Epithelial cell of prostate (primary cell): ENCODE measurements around the gene JADE2.
"Not testable (repeated sequence)": the region's sequence is repeated elsewhere in the genome, so short reads cannot be mapped to it uniquely, and the experiment has no call there.

ENCODE experiments used
- DNase-seq: peaks from one replicate; pipeline ENCODE4 v3.0.0-alpha.2; 2011; ENCODE audit warnings: low read depth, low spot score
- H3K27ac ChIP-seq: fragments of 450-650 bp; 2 replicates; pipeline ENCODE4 v1.5.1; 2017; ENCODE audit warnings: mild to moderate bottlenecking

JADE2 gene

DNA sequence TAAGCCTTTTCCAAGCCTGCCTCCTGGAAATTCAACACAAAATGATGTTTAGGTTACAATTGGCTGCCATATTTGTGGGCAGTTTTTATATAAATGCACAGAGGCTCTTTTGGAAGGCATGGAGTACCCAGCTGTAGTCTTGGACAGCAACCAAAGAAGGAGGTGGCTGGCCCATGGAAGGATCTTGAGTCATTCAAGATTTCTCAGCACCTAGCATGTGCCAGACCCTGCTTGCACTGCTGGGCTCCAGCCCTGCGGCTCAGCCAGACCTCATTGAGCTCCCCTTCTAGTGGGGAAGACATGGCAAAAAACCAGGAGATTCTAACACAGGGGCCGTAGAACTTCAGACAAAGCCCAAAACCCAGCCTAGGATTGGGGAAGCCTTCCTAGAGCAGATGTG, 22.1 kb downstream of the JADE2 start:
- no peak for DNase-seq
- H3K27ac ChIP-seq = no peak overlapping the region

DNA sequence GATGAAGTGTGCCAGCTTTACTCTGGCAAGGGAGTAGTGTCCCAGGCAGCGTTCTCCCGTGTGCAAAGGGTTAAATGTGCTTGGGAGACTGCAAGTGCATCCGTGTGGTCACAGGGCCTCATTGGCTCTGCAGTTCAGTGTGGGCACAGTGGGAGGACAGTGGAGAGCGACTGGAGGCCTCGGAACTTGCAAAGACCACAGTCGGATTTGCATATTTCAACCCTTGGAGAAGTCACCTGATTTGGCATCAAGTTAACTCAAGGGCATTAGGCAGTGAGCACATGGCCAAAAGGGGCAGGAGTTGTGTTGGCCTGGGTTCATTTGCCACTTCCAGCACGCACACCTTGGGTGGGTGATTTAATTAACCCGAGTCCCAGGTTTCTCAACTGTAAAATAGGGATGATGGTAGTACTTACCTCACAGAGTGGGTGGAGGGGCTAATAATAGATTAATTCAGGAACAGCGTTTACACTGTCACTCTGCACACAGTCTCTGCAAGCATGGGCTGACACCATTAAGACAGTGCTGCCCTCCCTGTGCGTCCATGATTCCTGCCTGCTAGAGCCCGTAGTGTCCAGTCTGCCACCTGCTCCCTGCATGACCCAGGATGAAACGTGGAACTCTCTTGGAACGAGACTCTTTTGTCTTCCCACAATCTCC, 22.7 kb downstream of the JADE2 start:
- no peak for DNase-seq
- H3K27ac ChIP-seq = no peak overlapping the region

DNA sequence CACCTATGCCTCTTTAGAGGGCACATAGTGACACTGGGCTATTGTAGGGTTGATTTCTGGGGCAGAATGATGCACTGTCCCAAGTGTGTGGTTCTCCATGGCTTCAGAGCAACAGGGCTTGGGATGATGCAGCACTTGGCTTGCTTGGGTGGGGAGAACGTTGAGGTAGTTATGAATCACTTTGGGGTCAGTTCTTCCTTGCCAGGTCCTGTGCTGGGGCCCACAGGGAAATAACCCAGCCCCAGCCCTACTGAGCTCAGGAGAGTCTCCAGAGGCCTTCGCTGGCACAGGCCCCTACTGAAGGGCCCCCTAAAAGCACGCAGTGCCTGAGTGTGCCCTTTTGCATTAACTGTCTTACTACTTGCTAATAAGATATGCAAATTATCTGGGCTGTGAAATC, 24.2 kb downstream of the JADE2 start:
- no peak for DNase-seq
- no peak overlapping the region for H3K27ac ChIP-seq

- no peak for DNase-seq
- no peak overlapping the region for H3K27ac ChIP-seq
These were observed 25.1 kb downstream of the JADE2 start for GRCh38 chr5:134550271-134551214.

- no peak for DNase-seq
- H3K27ac ChIP-seq = peak overlapping the region; percentile 67
These were observed 26.4 kb downstream of the JADE2 start for GRCh38 chr5:134551901-134552300.

- DNase-seq = peak; percentile 55
- peak overlapping the region; percentile 67 for H3K27ac ChIP-seq
These were observed 26.8 kb downstream of the JADE2 start for GRCh38 chr5:134552301-134552700.

- H3K27ac ChIP-seq = peak overlapping the region; percentile 67
- not testable (repeated sequence) for DNase-seq
These were observed 27.2 kb downstream of the JADE2 start for GRCh38 chr5:134552716-134553115.

GRCh38 chr5:134553821-134554267, 28.4 kb downstream of the JADE2 start:
- no peak for DNase-seq
- H3K27ac ChIP-seq = no peak overlapping the region

GRCh38 chr5:134554319-134555222, 29.1 kb downstream of the JADE2 start:
- no peak overlapping the region for H3K27ac ChIP-seq
- peak; percentile 52 for DNase-seq

DNA sequence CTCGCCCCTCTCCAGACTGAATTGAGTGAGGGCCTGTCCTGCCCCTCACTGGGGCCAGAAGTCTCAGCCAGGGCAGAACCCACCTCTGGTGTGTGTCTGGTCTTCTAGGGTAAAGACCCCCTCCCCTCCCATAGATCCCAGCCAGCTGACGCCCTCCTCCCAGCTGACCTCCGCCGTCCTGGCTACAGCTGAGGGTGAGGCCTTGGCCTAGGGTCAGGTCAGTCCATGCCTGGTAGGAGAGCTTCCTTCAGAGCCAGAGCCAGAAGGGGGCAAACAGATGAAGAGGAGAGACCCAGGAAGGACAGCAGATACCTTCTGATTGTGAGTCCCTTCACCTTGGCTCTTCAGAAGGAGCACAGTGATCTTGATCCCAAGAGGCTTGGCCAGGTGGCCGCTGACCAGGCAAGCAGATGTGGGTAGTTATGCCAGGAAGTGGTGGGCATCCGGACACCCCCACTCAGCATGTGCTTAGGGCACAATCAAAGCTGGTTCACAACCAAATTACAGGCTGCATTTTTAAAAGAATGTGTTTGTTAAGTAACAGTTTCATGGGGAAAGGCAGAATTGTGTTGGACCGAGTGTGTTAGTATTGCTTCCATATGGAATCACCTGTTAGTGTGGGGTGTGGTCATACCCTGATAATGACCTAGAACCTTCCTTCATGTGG, 29.9 kb downstream of the JADE2 start:
- no peak for DNase-seq
- H3K27ac ChIP-seq = no peak overlapping the region

DNA sequence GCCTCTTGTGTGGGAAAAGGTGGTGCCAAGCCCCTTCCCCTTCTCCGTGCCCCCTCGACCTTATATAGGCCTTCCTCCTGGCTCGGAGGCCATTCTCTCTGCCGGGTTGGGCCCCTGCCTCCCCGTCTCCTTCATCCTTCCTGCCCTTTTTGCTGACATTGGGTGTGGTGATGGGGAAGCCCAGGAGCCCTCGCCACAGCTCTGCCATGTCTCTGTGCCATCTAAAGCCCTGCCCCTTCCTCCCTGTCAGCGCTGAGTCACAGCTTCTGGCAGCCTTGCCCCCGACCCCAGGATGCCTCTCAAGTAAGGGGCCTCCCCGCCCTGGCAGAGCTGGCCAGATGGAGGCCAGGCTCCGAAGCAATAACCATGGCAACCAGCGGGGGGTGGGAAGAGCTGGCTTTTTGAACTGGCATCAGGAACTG, 30.4 kb downstream of the JADE2 start:
- H3K27ac ChIP-seq = no peak overlapping the region
- no peak for DNase-seq

- H3K27ac ChIP-seq, DNase-seq: not testable (repeated sequence)
These were observed 31.1 kb downstream of the JADE2 start for GRCh38 chr5:134556588-134556987.

- H3K27ac ChIP-seq = no peak overlapping the region
- no peak for DNase-seq
These were observed 31.5 kb downstream of the JADE2 start for GRCh38 chr5:134556994-134557393.

DNA sequence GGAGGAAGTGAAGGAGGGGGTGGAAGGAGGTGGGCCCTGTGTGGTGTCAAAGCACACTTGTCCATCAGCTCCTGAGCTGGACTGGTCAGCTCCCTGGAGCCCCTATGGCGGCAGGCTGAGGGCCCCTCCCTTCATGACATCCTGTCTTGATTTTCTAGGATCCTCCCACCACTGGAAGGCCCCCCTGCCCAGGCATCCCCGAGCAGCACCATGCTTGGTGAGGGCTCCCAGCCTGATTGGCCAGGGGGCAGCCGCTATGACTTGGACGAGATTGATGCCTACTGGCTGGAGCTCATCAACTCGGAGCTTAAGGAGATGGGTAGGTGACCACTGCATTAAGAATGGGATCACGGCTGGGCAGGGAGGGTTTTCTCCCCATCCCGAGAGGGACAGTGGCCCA, 34.2 kb downstream of the JADE2 start:
- no peak overlapping the region for H3K27ac ChIP-seq
- no peak for DNase-seq

GRCh38 chr5:134560698-134561097, 35.2 kb downstream of the JADE2 start:
- DNase-seq = no peak
- no peak overlapping the region for H3K27ac ChIP-seq

GRCh38 chr5:134561871-134562296, 36.4 kb downstream of the JADE2 start:
- DNase-seq = no peak

DNA sequence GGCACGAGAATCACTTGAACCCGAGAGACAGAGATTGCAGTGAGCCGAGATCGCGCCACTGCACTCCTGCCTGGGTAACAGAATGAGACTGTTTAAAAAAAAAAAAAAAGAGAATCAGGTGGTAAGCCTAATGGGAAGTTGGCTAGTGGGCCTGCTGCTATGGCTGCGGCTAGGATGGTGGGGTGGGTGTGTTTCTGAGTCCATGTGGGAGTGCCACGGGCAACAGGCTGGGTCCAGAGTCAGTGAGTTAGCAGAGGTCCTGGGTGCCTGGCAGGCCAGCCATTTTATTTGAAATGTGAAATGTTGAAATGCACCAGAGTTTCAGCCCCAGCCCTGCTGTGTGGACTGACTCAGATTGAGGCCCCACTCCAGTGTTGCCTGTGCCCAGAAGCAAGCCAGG, 37.8 kb downstream of the JADE2 start:
- no peak for DNase-seq
- H3K27ac ChIP-seq = no peak overlapping the region

More at GRCh38 chr5:134561871-134562296, 36.4 kb downstream of the JADE2 start:
- H3K27ac ChIP-seq = no peak overlapping the region

DNA sequence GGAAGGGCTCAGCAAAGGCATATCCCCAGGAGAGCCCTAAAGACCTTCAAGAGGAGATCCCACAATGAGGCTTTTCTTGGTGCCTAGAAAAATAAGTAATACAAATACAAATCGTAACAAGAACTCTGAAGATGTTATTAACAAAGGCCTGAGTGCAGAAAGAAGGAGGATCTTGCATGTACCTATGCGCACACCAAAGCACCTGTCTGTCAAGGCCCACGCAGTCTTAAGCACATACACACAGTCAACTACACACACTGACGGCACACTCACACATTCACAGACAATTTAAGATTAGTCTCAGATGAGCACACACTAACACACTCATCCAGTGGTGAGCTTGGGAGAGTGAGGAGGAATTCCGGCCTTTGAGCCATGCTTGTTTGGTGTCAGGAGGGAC, 38.5 kb downstream of the JADE2 start:
- DNase-seq = no peak

GRCh38 chr5:134564396-134564795, 38.9 kb downstream of the JADE2 start:
- DNase-seq = no peak
- H3K27ac ChIP-seq = no peak overlapping the region

More for the DNA sequence above, 38.5 kb downstream of the JADE2 start:
- no peak overlapping the region for H3K27ac ChIP-seq
